Testis (tissue), 3 donors: ENCODE measurements around the gene DOK5. TPM values are rescaled to one million over a fixed set of nuclear protein-coding genes. Genes with fewer than 3 reads are reported as not detected.
A peak's percentile ranks its signal among the peaks of the same experiment; 100 is the strongest.

Experiments used
- DNase-seq: peaks from one replicate; pipeline ENCODE4 v3.0.0-alpha.2; 2019
- H3K27ac ChIP-seq, 2 donors: fragments of 200-600 bp; sonication (generic); one replicate each; pipeline ENCODE4 v1.5.1; 2019
- H3K27me3 ChIP-seq: fragments of 200-600 bp; sonication (generic); one replicate; pipeline ENCODE4 v1.5.1; 2019
- H3K36me3 ChIP-seq: fragments of 200-600 bp; sonication (generic); one replicate; pipeline ENCODE4 v1.5.1; 2017; ENCODE audit warnings: low read depth; ENCODE audit errors: missing control alignments
- H3K4me1 ChIP-seq: fragments of 200-600 bp; sonication (generic); one replicate; pipeline ENCODE4 v1.5.1; 2019
- H3K4me3 ChIP-seq, 2 donors: fragments of 200-600 bp; sonication (generic); one replicate each; pipeline ENCODE4 v1.5.1; 2017 to 2019
- H3K9me3 ChIP-seq: fragments of 200-600 bp; sonication (generic); one replicate; pipeline ENCODE4 v1.5.1; 2017
- CTCF ChIP-seq, 3 experiments: fragments of 450-650 bp in 2 of 3; fragments of 200-600 bp in 1 of 3; sonication (generic) in 1 of 3; IDR thresholded peaks; one replicate each; pipeline ENCODE4 v1.5.1; 2016 to 2019; ENCODE audit warnings: antibody characterized with exemption in 3 of 3, mild to moderate bottlenecking in 2 of 3, moderate library complexity in 1 of 3
- POLR2A ChIP-seq: fragments of 450-650 bp; IDR thresholded peaks from one replicate; pipeline ENCODE4 v1.6.1; 2017; ENCODE audit warnings: antibody characterized with exemption, mild to moderate bottlenecking, moderate library complexity
- WGBS, 2 donors: methylation state at CpG; one replicate each; pipeline ENCODE4 v1.1.5; 2018; 5-methylcytosine and 5-hydroxymethylcytosine counted together
- intact Hi-C: fragments of 100-400 bp; cut with DNase I; formaldehyde crosslinking; loops from one replicate; pipeline ENCODE4 v1.15.1; 2023; ENCODE audit warnings: low total_unique reads
- polyA plus RNA-seq: library from polyadenylated mRNA; stranded (reverse); fragments of 350-450 nt; fragmentation: Illumina TruSeq; extraction: RNeasy Lipid Tissue Mini Kit (QIAGEN cat#74804); gene quantifications from one replicate; pipeline ENCODE4 v1.2.3, GENCODE V29; 2014; ENCODE audit warnings: low read depth, low replicate concordance; ENCODE audit not compliant: insufficient read depth
- total RNA-seq, 2 donors: library from RNA; depleted of rRNA; stranded (reverse); fragments of >200 nt; gene quantifications; one replicate each; pipeline ENCODE4 v1.2.3, GENCODE V29; 2016

DOK5 gene
- total and polyA plus RNA-seq, 3 donors from 2014 or later: 1.0 to 3.1 (median 1.7) TPM

- Histone ChIP-seq H3K36me3 (no peaks in the 10 kb centered on the region), H3K9me3 (no peaks in the 10 kb centered on the region), H3K4me1 (no peaks in the 10 kb centered on the region), H3K27ac (no peak overlapping the region), H3K4me3 (no peak overlapping the region), H3K27me3 (no peaks in the 10 kb centered on the region)
- 79% methylated on average over 5 of the region's 5 CpGs for WGBS, 2 donors
- TF ChIP-seq CTCF (IDR thresholded peaks at IDR 0.05): no peak
- TF ChIP-seq POLR2A: no peak
- intact Hi-C loops: no loop called here
- DNase-seq: no peak
These were observed 25.2 kb upstream of the DOK5 start for GRCh38 chr20:54450207-54450606.

DNA sequence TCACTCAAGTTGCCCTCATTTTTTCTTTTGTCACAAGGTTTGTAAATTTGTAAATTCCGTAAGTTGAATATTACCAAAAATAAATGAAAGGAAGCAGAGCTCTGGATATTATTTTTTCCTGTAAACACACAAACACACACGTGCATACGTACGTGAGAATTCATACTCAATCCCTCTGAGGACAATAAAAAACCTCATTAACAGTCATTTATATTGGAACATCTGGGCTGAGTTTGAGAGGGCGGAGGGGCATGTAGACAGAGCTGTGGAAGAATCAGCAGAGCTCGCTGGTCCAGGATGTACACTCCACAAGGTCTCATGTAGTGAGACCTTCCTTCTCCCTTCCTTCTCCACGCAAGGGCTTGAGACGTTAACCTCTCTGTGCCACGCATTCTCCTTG, 24.2 kb upstream of the DOK5 start:
- no peak for DNase-seq
- Histone ChIP-seq H3K27ac (no peak overlapping the region), H3K9me3 (no peaks in the 10 kb centered on the region), H3K4me3 (no peak overlapping the region), H3K4me1 (no peaks in the 10 kb centered on the region), H3K27me3 (no peaks in the 10 kb centered on the region), H3K36me3 (no peaks in the 10 kb centered on the region)
- WGBS, 2 donors: 49 to 60% methylated on average over 9 of the region's 9 CpGs
- intact Hi-C loops: no loop called here
- TF ChIP-seq POLR2A (no peak), CTCF (IDR thresholded peaks at IDR 0.05) (no peak)

DNA sequence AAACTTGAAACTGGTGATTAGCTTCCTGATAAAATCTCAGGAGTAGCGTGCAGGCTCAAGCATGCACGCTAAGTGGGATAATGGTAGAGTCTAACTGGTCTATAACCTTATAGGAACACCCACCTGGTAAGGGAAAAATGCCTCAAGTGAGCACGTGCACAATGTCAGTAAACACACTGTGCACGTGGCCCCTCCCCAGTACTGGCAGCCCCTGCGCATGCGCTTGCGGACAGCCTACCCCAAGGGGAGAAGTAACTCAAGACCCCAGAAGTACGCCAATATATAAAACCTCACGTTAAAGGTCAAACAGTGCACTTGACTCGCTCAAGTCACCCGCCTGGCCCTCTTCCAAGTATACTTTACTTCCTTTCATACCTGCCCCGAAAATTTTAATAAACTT, 23.1 kb upstream of the DOK5 start:
- WGBS, 2 donors: 51 to 79% methylated on average over 12 of the region's 12 CpGs
- Histone ChIP-seq H3K9me3 (no peaks in the 10 kb centered on the region), H3K36me3 (no peaks in the 10 kb centered on the region), H3K4me1 (no peaks in the 10 kb centered on the region), H3K4me3 (peak overlapping the region; percentile 12 to 29), H3K27me3 (no peaks in the 10 kb centered on the region), H3K27ac (no peak overlapping the region)
- TF ChIP-seq CTCF (IDR thresholded peaks at IDR 0.05) (no peak), POLR2A (no peak)
- peak; percentile 37 for DNase-seq
- intact Hi-C loops: no loop called here

- WGBS, 2 donors: 86 to 87% methylated on average over 2 of the region's 2 CpGs
- H3K36me3 ChIP-seq: no peaks in the 10 kb centered on the region
- H3K9me3 ChIP-seq: no peaks in the 10 kb centered on the region
- no peak for DNase-seq
- no peaks in the 10 kb centered on the region for H3K4me1 ChIP-seq
- TF ChIP-seq CTCF (IDR thresholded peaks at IDR 0.05) (no peak), POLR2A (no peak)
- H3K27ac ChIP-seq: no peak overlapping the region
- intact Hi-C loops: no loop called here
- no peaks in the 10 kb centered on the region for H3K27me3 ChIP-seq
- H3K4me3 ChIP-seq: no peak overlapping the region
These were observed 20.4 kb upstream of the DOK5 start for GRCh38 chr20:54454982-54455381.

GRCh38 chr20:54456423-54456822, 19.0 kb upstream of the DOK5 start:
- H3K9me3 ChIP-seq: no peaks in the 10 kb centered on the region
- intact Hi-C loops: no loop called here
- no peak overlapping the region for H3K4me3 ChIP-seq
- no peak overlapping the region for H3K27ac ChIP-seq
- no peak for DNase-seq
- no peaks in the 10 kb centered on the region for H3K36me3 ChIP-seq
- 88 to 93% methylated on average over 2 of the region's 2 CpGs for WGBS, 2 donors
- no peaks in the 10 kb centered on the region for H3K27me3 ChIP-seq
- TF ChIP-seq CTCF (IDR thresholded peaks at IDR 0.05) (no peak), POLR2A (no peak)
- H3K4me1 ChIP-seq: no peaks in the 10 kb centered on the region
